ENCODE measurements around the gene BRD7.

The BRD7 gene

DNA sequence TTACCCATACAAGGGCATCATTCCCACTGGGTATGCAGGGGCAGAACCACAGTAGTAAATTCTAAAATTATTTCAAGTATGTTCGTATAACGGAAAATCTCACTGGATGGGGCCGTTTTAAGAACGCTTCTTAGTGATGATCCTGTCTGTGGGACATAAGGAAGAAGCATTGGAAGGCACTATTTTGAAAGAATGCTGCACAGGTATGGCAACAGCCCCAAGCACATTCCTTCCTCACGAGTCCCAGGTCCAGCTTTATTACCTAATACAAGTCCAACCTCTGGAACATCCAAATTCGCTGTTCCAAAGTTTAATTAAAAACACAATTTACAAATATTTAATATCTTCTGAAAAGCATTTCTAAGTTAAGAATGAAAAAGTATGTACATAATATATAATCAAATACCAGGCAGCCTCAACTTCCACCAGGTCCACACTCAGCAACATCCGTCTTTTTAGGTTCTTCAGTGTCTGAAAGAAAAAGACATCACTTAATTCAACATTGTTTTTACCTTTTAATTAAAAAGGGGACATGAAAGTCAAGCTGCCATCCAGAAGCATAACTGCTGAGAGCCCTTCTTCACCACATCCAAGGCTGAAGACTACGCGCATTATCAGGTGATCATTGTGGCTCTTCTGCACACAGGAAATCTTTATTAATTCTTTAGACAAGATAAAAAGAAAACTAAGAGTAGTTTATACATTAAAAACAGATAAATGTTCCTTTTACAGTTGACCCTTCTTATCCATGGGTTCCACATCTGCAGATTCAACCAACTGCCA is 49.8 kb downstream of the BRD7 start:
- no peak for DNase-seq (ENCODE audit: low spot score)

- no peak for DNase-seq (ENCODE audit: low spot score)
Measured at GRCh38 chr16:50316848-50317630, 51.7 kb downstream of the BRD7 start.

DNA sequence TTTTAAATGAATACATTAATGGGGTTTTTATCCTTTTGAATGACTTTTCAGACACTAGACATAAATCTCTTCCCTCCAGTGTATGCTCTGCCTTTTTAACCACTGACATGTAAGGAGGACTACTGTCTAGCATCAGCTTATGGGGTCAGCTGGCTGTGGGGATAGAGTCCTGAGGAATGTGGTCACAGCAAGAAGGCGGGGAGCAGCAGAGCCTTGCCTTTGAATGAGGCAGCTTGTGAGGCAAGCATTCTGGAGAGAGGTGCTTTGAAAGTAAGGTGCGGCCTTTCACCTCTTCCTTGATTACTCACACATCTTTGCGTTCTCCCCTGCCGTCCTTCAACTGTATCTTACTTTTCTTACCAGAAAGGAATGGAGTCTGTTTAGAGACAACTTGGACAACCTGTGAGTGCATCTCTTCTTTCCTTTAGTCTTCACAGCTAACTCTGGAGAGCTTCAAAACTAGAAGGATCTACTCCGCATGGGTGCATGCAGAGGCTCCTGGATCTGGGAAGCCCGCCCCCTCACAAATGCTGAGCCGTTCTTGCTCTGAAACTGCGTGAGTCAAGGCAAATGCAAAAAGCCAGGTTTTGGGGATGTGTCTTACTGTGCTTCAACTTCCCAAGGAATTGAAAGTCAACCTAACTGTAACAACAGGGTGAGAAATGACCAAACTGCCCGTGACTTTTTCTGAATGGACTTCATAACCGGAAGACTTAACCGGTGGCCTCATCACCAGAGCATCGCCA is 52.5 kb downstream of the BRD7 start:
- DNase-seq (ENCODE audit: low spot score): no peak

DNA sequence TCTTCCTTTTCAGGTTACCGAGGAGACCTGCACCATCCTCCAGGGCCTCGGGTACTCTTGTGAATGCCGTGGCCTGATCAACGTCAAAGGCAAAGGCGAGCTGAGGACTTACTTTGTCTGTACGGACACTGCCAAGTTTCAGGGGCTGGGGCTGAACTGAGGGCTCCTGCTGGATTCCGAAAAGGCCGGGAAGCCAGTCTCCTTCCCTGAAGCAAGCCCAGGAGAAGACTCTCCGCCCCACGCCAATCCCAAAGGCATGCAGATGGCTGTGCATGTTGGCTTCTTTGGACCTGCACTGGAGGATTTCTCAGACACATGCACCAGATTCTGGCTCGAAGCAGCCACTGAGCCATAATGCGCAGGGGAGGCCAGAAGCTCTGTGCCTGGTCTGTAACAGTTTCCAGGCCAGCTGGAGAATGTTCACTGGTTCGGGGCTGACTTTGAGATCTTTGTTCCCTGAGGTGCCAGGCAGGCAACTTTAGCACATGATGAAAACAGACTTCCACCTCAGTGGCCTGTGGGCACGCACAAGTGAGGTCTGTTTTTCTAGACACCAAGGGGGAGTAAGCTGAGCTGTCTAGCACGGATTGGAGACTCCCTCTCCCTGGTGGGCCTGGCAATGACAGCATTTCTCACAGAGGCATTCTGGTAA is 53.3 kb downstream of the BRD7 start:
- no peak for DNase-seq (ENCODE audit: low spot score)

GRCh38 chr16:50314665-50315064 is 54.1 kb downstream of the BRD7 start:
- no peak for DNase-seq (ENCODE audit: low spot score)

DNA sequence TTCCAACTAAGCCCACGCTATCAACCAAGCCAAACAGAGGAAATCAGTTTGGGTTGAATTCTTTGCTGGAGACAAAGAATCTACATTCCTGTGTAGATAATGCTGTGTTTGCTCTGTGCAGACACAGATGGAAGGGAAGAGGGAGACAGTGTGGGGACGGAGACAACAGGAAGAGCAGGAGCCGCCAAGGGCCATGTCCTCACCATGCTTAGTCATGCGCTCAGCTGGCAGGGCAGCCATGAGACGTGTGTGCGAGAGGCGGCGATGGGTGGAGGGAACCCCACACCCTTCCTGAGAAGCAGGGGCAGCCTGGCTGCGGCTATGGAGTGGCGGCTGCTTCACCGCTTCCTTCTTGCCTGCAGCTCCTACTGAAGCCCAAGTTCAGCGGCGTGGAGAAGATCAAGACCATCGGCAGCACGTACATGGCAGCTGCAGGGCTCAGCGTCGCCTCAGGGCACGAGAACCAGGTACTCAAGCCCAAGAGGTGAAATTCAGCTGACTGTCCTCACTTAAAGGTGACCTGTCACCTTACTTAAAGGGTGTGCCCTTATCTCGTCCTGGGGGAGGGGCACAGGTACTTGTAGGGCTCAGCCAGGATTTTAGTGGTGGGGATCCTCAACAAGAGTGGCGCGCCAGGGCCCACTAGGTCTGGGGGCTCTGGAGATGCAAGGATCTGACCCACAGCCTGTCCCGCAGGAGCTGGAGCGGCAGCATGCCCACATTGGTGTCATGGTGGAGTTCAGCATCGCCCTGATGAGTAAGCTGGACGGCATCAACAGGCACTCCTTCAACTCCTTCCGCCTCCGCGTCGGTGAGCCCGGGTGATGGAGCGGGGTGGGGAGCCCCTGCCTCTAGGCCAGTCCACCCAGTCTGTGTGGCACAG is 55.0 kb downstream of the BRD7 start:
- no peak for DNase-seq (ENCODE audit: low spot score)

DNA sequence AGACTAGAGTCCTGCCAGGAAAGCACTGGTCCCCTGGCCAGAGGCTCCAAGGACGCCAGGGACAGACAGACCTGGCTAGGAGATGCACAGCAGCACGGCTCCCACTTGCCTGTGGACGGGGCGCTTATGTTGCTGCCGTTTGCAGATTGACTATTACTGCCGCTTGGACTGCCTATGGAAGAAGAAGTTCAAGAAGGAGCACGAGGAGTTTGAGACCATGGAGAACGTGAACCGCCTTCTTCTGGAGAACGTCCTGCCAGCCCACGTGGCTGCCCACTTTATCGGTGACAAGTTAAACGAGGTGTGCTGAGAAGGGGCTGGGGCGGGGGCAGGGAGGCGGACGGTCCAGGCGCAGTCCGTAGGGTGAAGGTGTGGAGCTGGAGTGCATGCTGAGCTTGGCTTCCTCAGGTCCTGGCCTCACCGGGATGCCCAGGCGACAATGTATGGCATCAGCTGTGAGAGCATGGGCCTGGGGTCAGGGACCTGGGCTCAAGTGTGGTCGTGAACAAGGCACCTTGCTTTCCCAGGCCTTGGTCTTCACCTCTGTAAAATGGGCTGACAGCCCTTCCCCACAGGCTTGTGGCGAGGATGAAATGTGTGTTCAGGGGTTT is 56.8 kb downstream of the BRD7 start:
- peak; percentile 3 for DNase-seq (ENCODE audit: low spot score)

- DNase-seq (ENCODE audit: low spot score): no peak
Measured at GRCh38 chr16:50311134-50311528, 57.7 kb downstream of the BRD7 start.

DNA sequence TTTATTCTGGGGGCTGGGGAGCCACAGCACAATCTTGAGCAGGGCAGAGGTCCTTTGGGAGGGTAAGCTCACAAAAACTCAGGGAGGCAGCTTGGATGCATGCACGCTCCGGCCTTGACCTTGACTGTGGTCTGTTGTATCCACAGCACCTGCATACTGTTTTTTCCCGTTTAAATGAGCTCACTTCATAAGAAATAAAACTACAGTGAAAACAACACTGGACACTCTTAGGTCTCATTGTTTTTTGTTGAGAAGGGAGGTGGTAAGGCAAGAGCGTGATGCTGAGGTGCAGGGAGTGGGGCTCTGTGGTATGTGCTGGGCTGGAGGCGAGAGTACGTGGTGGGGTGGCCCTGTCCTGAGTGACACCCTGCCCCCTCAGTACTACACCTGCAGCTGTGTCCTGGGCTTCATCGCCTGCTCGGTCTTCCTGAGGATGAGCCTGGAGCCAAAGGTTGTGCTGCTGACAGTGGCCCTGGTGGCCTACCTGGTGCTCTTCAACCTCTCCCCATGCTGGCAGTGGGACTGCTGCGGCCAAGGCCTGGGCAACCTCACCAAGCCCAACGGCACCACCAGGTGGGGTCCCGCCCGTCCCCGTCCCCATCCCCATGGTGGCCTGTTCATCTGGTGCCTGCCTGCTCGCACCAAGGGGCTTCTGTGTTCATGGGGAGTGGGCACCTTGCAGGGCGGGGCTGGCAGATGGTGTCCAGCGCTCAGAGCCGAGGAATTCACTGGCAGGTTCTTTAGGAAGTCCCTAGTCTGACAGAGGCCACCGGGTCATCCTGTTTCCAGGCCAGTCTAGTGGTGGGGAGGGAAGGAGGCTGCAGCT is 58.3 kb downstream of the BRD7 start:
- no peak for DNase-seq (ENCODE audit: low spot score)

DNA sequence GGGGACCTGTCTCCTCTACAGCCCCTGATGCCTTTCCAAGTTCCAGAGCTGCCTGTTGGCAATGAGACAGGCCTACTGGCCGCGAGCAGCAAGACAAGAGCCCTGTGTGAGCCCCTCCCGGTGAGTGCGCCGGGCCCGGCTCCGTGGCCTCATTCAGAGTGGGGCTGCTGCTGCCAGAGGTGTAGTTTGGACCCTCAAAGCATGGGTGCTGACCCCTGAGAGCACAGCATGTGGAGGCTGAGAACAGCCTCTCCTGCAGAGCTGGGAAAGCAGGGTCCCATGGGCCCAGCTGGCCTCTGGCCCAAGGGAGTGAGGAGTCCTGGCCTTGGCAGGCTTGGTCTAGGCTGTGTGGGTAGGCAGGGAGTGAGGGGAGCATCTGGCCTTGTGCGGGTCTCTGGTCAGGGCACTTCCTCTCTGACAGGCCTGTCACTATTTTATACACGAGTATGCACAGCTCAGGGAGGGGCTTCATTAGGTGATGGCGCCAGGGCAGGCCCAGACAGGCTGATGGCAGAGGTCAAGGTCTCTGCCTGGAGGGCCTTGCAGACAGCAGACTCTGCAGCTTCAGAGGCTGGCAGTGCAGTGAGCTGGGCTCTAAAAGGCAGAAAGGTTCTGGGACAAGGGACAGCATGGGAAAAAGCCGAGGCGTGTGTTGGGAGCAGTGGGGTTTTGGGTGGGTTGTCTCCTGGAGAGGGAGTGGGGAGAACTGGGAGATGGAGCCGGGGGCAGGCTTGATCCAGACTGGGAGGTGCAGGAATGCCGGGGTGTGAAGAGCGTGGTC is 59.1 kb downstream of the BRD7 start:
- no peak for DNase-seq (ENCODE audit: low spot score)

GRCh38 chr16:50309156-50309526 is 59.6 kb downstream of the BRD7 start:
- DNase-seq (ENCODE audit: low spot score): no peak

DNA sequence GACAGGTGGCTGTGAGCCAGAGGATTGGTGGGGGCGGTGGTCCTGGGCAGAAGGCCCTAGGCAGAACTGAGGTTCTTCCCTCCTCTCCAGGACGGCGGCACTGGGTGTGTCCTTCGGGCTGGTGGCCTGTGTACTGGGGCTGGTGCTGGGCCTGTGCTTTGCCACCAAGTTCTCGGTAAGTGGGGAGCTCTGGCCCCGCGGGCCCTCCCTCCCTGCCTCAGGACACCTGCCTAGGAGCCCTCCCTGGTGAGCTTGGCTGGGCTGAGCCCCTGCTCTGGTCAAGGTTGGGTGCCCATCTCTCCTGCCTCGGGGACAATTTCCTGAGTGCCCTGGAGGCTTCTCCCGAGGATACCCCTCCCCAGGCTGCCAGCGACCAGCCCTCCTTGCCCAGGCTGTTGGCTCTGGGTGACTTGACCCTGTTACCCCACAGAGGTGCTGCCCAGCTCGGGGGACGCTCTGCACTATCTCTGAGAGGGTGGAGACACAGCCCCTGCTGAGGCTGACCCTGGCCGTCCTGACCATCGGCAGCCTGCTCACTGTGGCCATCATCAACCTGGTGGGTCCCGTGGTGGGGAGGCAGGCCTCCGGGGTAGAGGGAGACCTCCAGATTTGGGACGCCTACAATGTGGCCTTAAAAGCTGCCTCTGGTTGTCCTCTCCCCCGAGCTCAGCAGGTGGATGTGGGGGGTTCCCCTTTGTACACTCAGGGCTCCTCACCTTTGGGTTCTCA is 60.4 kb downstream of the BRD7 start:
- DNase-seq (ENCODE audit: low spot score): no peak

- no peak for DNase-seq (ENCODE audit: low spot score)
Measured at GRCh38 chr16:50306287-50306686, 62.5 kb downstream of the BRD7 start.

DNA sequence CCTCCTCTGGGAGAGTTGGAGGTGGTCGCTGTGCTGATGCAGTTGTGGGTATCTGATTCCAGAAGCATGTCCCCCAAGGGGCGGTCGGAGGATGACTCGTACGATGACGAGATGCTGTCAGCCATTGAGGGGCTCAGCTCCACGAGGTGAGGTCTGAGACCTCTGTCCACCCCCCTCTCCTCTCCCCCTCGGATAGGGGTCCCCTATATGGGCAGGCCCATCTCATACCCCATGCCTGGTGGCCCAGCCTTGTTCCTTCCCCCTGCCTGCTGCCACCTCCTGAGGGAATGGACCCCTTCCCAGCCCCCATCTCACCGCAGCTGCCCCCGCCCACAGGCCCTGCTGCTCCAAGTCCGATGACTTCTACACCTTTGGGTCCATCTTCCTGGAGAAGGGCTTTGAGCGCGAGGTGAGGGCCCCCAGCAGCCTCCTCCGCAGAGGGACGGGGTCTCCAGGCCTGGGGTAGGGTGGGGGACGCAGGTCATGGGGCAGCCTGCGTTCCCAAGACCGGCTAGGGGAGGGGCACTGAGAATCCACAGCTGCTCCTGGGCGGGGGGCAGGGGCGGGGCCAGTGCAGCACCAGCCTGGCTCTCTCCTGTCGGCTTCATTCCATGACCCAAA is 63.2 kb downstream of the BRD7 start:
- DNase-seq (ENCODE audit: low spot score): no peak

DNA sequence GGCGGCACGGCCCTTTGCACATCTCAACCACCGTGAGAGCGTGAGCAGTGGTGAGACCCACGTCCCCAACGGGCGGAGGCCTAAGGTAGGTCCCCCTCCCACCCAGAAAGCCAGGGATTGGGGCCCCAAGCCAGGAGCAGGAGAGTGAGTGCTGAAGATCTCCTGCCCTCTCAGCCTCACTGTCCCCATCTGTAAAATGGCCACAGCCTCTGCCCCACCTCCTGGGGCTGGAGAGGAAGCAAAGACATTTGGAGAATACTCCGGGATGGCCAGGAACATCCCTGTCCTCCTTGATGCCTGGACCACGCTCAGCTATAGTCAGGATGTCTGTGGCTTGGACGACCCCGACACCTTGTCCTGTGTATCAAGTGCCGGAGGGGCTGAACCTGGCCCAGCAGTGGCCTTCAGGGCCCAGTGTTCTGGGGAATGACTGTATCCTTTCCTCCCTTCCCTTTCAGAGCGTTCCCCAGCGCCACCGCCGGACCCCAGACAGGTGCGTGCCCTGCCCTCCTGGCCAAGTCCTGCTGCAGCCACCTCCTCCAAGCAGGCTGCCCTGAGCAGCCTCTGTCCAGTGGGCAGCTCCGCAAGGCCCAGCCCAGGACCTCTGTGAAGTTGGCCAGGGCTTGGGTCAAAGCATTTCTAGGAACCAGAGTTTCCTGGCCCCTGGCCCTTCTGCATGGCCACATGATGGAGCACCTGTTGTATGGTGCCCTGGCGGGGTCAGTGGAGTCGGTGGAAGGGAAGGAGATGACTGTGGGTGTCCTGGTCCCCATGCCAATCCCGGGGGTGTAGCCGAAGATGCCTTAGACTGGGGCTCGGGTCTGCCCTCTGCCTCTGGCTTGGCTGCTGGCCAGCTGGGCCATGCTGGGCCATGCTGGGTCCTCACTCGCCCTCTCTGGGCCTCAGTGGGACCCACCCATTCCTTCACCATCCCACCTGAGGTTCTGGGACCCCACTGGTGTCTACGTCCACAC is 64.0 kb downstream of the BRD7 start:
- DNase-seq (ENCODE audit: low spot score): no peak

DNA sequence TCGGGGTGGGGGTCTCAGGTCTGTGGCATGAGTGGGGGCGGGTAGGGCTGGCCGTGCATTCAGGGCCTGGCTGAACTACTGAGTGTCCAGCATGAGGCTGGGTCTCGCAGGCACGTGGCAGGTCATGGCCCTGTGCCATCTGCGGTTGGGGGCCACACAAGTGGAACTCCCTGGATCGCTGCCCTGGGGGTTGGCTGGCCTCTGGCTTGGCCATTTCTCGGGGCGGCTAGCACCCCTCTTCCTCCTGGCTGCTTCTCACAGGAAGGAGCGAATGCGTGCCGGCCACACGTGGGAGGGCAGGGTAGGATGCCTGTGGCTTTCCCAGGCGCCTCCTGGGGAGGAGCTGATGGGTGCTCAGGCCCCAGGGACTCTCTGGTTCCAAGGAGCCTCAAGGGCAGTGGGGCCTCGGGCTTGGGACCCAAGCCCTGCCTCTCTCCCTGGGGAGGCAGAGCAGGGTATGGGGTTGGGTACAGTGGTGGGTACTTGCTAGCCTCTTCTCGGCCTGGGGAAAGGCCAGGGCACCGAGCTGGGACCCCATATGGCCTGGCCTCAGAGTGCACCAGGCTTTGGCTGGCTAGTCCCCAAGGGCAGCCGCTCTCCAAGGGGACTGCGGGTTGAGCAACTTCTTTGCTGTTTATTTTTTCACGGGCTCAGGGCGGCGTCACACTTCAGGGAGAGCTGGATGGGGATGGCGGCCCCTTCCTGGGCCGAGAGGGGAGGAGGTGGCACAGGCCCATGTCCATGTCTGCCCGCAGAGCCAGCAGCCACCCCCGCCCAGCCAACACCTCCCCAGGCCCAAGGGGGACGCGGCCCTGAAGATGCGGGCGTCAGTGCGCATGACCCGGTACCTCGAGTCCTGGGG is 65.0 kb downstream of the BRD7 start:
- DNase-seq (ENCODE audit: low spot score): peak; percentile 91

Data from AG08396 (cell line).